ENCODE measurements around the gene SURF2.

GRCh38 chr9:133344979-133345378 is 11.4 kb upstream of the SURF2 start:
- no peak for TF ChIP-seq CTCF (IDR thresholded peaks at IDR 0.05)
- no peak for TF ChIP-seq POLR2A (IDR thresholded peaks at IDR 0.05)

Measured in heart left ventricle (tissue), 13 donors.